Measurements from ENCODE around the gene SMOC1.

SMOC1 gene

GRCh38 chr14:69943084-69943780 is 64.0 kb downstream of the SMOC1 start:
- DNase-seq = no peak

- no peak for DNase-seq
Observed at GRCh38 chr14:69945347-69945746, 66.1 kb downstream of the SMOC1 start.

GRCh38 chr14:69945912-69946311 is 66.7 kb downstream of the SMOC1 start:
- no peak for DNase-seq

GRCh38 chr14:69948351-69948750 is 69.1 kb downstream of the SMOC1 start:
- no peak for DNase-seq

- no peak for DNase-seq
Observed at GRCh38 chr14:69951263-69951662, 72.0 kb downstream of the SMOC1 start.

DNA sequence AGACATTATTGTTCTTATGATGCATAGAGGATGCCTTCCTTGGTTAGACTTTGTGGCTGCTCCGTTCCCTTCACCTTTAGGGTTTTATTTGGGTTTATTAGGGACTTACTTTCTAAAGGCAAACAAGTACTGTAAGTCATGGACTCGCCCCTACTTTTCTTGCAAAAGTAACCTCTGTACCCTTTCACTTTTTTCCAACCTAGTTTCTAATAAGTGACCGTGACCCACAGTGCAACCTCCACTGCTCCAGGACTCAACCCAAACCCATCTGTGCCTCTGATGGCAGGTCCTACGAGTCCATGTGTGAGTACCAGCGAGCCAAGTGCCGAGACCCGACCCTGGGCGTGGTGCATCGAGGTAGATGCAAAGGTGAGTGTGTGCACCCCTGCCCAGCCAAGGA is 72.7 kb downstream of the SMOC1 start:
- no peak for DNase-seq

- DNase-seq = no peak
Observed at GRCh38 chr14:69953266-69953915, 74.2 kb downstream of the SMOC1 start.

DNA sequence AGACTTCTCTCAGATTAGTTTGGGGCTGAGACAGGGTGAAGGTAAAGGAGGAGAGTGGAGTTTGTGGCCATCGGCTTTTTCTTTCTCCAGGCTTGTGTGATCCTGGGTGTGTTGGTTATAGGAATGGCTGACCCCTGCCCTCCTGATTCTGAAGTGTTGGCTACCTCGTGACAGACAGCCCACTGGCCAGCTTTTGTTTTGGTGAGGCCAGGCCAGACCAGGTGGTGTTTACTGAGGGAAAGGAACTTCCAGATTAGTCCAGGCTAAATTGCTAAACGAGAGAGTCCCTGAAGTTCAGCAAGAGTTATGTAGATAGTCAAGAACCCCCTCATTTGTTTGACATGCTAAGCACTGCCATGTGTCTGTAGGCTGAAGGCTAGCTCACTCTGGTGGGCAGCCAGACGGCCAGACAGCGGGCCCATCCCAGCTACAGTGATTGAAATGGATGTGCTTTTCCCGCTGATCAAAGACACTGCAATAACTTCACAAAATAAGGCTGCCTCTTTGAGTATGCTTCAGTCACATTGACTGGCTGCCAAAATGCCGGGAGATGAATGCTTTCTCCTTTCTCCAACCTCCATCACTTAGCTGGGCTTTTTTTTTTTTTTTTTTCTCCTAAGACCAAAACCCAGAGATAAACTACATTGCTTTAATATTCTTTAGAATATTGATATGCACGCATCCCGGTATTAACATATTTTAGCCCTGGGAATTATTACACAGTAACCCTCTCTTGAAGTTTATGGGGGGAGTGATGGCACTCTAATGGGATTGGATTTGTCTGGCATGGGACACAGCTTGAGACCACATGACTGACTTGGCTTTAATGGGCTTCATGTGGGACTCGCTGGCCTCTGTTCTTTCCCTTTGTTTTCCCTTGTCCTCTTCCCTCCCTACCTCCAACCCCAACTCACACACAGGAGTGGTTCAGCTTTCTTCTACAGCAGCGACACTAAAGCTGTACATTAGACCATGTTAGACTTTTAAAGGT is 76.9 kb downstream of the SMOC1 start:
- no peak for DNase-seq

- DNase-seq = no peak
Observed at GRCh38 chr14:69956970-69957369, 77.8 kb downstream of the SMOC1 start.

DNA sequence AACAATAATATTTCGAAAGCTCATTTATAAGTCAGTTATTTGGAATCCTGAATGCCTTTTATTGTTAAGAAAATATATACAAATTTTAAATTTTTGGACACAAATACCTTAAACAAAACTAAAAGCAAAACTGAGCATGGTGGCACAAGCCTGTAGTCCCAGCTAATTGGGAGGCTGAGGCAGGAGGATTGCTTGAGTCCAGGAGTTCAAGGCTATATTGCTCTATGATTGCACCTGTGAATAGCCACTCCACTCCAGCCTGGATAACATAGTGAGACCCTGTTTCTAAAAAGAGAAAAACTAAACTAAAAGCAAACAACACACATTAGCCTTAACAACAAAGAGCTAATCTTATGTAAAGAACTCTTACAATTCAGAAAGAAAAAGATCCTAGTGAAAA is 78.8 kb downstream of the SMOC1 start:
- DNase-seq = no peak

DNA sequence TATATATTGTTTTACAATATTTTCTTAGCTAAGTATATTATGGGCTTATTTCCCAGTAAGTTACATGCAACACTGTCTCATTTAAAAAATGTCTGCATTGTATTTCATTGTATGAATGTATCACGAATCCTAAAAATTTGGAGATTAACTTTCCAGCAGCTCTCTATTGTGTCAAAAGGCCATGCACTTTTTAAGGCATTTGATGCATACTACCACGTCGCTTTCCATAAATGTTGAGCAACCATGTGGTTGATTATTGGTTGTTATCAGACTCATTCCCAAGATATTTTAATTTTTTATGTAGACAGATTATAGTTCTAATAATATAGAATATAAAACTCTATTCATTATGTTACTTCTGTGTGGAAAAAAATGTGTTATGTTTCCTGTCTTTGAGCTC is 79.9 kb downstream of the SMOC1 start:
- no peak for DNase-seq

DNA sequence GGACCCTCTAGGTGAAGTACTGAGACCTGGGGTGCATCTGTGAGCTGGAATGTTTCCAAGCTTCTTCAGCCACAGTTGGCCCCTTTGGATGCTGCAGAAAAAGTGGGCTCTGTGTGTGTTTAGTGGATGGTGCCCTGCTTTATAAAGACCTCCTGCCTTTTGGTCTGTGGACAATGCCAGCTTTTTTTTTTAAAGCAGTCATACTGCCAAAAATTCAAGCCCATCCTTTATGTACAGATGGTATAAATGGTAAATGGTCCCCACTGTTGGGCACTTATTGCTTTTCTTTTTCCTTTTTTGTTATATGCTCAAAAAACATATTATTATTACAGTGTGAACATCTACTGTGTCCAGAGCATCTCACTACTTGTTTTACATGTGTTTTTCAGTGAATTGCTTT is 81.1 kb downstream of the SMOC1 start:
- DNase-seq = no peak

DNA sequence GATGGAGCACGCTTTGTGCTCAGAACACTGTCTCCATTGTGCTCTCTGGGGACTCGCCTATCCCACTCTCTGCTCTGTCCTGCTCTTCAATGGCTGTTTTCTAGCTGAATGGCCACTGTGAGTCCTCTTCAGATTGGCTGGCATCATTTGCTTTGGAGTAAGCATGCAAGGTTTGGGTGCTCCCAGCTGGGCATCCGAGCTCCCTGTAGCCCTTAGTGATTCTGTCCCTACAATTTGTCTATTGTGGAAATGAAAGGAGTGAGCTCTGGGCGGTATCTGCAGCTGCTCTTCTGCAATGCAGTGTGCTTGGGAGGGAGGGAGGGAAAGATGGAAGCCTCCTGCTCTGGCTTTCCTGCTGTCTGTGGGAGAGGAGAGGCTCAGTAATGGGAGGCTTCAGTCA is 84.8 kb downstream of the SMOC1 start:
- DNase-seq = no peak

- DNase-seq = no peak
Observed at GRCh38 chr14:69964841-69965240, 85.6 kb downstream of the SMOC1 start.

GRCh38 chr14:69968132-69968531 is 88.9 kb downstream of the SMOC1 start:
- DNase-seq = no peak

DNA sequence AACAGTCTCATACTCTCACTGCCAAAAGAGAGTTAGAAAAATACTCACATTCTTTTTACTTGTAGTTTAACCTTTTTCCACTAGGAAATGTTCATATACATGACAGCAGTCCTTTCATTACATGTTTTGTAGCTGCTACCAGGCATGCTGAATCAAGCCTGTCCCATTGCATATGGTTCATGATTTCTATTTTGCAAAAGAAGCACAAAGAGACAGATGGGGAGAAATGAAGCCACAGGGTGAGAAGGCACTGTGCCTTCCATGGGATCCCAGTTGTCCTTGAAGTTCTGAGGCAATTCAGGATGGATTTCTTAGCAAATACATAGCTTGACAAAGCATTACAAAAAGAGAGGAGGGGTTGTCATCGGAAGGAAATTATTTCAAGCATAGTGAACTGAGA is 89.5 kb downstream of the SMOC1 start:
- DNase-seq = no peak

DNA sequence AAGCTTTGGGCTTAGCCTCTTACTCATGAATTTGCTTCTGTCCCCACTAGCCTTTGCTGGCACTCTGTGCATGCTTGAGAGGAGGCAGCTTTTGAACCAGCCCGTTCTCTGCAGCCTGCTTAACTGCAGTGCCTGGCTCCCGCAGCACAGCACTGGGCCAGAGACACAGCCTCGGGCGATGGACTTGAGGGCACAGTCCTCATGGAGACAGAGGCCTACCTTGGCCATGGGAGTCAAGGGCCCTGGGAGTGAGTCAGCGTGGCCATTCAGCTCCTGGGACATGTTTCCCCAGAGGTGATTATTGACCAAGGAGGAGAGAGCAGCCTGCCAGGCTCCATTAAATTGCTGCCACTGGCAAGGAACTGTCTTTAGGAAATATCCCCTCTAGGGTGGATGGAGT is 93.5 kb downstream of the SMOC1 start:
- DNase-seq = no peak

DNA sequence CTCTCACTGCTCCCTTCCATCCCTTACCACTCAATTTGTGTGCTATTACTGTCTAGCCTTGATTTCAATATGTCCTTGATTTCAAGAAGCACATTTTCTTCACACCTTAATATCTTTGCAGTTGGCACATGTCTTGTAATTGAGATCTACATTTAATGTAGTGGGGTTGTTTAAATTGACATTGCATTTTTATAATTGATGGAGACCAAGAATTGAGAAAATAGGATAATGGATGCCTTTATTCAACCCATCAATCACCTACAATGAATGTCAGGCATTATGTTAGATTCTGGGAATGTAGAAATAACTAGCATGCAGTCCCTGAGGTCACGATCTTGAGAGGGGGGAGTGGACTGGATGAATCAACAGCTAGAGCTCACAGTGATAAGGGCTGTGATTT is 94.6 kb downstream of the SMOC1 start:
- DNase-seq = no peak

DNA sequence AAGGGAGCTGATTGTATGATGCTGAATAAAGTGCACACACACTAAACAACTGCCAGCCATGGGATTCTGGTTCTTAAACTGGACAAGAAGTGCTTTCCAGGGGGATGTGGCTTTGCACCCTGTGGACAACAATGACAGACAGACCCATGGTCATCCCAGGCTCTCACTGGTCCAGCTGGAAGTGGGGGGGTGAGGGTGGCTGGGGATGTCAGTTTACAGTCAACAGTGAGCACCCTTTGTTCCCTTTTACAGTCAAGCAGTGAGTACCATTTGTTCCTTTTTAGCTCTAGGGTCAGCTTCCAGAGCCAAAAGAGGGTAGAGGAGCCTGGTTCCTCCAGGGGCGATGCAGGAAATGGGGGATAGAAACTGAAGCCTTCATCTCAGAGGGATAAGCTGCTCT is 100.7 kb downstream of the SMOC1 start:
- no peak for DNase-seq

GRCh38 chr14:69980457-69981425 is 101.5 kb downstream of the SMOC1 start:
- no peak for DNase-seq

- no peak for DNase-seq
Observed at GRCh38 chr14:69982220-69982839, 103.1 kb downstream of the SMOC1 start.

DNA sequence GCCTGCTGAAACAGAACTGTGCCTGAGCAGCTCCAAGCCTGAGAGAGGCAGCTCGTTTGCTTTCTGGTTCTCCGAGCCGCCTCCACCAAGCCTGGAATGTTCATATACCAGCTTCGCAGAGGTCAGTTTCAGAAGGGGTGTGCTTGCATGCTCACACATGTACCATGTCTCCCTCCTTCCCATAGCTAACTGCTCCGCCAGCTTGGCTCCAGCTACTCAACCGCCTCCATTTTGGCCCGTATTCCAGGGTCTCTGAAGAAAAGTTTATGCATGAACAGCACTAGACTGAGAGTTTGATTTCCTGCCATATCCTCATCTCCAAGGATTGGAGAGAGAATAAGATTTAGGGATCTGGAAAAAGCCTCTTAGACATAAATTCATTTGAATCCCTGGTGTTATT is 103.7 kb downstream of the SMOC1 start:
- no peak for DNase-seq

All from kidney glomerular epithelial cell (primary cell).